GM18861 (cell line): ENCODE measurements around the gene S1PR4.

Experiments used
- ATAC-seq: cut with Tn5 transposase; IDR thresholded peaks from one replicate; pipeline ENCODE4 v1.9.1; 2021; ENCODE audit not compliant: unreplicated experiment

The S1PR4 gene, protein sequence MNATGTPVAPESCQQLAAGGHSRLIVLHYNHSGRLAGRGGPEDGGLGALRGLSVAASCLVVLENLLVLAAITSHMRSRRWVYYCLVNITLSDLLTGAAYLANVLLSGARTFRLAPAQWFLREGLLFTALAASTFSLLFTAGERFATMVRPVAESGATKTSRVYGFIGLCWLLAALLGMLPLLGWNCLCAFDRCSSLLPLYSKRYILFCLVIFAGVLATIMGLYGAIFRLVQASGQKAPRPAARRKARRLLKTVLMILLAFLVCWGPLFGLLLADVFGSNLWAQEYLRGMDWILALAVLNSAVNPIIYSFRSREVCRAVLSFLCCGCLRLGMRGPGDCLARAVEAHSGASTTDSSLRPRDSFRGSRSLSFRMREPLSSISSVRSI

DNA sequence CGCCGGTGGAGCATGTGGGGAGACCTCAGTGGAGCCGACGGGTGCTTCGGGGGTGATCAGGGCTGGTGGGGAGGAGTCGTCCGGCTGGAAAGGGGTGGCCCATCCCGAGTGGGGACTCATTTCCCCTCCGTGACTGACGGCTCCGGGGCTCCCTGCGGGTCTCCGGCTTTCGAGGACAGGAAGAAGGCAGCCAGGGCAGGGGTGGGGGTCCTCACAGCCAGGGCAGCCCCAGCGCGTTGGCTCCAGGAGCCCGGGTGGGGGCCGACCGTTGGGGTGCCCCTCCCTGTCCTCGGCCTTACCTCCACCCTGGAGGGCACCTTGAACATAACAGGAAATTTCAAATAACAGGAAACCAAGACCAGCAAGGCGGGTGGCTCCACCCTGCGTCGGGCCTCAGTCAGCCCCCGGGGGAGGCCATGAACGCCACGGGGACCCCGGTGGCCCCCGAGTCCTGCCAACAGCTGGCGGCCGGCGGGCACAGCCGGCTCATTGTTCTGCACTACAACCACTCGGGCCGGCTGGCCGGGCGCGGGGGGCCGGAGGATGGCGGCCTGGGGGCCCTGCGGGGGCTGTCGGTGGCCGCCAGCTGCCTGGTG is at the start of gene S1PR4:
TSS of gene S1PR4 (plus strand) at position 393 of the 596 bp plus-strand sequence. CDS start at position 417, 24 bp downstream.
- ATAC-seq = peak; percentile 43

DNA sequence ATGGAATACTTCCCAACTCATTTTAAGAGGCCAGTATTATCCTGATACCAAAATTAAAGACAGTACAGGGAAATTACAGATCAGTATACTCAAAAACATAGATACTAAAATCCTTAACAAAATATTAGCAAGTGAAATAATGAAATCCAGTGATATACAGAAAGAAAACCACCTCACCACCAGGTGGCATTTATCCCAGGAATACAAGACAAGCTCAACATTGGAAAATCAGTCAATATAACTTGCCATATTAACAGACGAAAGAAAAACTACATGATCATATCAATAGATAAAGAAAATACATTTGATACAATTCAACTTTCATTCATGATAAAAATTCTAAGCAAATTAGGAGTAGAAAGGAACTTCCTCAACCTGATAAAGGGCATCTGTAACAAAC is 49.5 kb upstream of the S1PR4 start:
- no peak for ATAC-seq

DNA sequence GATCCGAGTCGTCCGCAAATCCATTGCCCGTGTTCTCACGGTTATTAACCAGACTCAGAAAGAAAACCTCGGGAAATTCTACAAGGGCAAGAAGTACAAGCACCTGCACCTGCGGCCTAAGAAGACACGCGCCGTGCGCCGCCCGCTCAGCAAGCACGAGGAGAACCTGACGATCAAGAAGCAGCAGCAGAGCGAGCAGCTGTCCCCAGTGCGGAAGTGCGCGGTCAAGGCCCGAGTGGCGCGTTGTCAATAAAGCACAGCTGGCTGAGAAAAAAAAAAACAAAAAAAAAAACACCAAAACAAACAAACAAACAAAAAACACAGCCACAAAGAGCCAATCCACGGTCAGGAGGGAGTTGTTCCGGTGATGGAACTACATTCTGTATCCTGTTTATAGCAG is 47.4 kb upstream of the S1PR4 start:
- no peak for ATAC-seq

DNA sequence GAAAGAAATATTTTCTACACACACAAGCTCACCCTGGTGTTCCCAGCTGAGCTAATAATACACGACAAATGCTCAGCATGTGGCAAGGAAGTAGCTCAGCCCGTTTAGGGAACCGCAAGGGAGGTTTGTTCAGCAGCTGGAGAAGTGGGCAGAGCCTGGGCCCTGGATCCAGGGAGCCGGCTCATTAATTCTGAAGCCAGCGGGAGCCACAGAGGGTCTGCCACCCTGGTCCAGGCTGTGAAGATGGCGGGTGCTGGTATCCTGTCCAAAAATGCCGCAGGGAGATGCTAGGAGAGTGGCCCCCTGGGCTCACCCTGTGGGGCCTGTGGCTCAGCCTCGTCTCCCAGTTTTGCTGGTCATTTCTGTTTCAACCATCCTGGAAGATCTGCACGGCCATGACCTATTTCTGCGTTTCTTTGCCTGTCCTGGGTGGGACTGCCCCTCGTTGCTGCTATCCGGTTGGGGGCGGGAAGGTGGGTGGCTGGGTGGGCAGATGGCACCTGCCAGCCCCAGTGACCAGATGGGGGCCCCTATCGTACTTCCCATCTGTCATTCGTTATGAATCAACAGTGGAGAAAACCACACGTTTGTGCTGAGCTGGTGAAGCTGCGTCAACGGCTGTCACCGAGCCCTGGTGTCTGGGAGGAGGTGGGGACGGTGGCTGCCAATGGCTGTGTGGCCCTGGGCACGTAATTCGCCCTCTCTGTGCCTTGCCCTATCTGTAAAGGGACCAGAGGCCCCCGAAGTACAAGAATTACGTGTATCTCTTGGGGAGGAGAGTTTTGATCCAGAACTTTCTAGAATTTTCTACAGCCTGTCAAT is 45.4 kb upstream of the S1PR4 start:
- ATAC-seq = peak; percentile 65

DNA sequence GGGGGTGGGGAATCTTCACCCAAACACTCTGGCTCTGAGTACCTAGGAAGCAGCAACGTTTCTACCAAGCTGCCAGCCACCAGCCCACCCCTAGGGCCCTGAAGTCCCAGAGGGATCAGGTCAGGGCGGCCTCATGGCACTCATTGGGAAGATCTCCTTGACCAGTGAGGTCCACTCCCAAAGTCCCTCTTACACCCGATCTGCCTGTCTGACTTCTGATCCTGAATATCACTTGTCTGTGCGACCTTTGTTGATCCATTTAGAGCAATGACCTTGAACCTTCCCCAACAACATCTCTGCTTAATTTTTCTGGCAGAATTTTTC is 44.8 kb upstream of the S1PR4 start:
- no peak for ATAC-seq

DNA sequence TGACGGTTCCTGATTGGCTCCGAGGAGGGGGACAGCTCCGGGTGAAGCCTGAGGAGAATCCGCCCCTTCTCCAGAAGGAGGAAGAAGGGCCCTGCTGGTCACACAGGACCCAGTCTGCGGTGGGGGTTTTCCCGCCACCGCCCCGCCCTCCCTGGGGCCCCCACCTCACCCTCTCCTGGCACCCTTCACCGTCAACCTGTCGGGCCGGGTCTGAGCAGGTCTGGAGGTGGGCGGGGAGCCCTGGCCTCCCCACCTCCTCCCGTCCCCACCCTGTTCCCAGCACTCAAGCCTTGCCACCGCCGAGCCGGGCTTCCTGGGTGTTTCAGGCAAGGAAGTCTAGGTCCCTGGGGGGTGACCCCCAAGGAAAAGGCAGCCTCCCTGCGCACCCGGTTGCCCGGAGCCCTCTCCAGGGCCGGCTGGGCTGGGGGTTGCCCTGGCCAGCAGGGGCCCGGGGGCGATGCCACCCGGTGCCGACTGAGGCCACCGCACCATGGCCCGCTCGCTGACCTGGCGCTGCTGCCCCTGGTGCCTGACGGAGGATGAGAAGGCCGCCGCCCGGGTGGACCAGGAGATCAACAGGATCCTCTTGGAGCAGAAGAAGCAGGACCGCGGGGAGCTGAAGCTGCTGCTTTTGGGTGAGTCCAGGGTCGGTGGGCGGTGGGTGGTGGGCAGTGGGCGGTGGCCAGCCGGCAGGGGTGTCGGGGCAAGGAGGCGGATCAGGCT is 42.4 kb upstream of the S1PR4 start, which contains the start of gene GNA15:
TSS of gene GNA15 (plus strand) at position 73 of the 723 bp plus-strand sequence. CDS start at position 491, 418 bp downstream.
- ATAC-seq = no peak

DNA sequence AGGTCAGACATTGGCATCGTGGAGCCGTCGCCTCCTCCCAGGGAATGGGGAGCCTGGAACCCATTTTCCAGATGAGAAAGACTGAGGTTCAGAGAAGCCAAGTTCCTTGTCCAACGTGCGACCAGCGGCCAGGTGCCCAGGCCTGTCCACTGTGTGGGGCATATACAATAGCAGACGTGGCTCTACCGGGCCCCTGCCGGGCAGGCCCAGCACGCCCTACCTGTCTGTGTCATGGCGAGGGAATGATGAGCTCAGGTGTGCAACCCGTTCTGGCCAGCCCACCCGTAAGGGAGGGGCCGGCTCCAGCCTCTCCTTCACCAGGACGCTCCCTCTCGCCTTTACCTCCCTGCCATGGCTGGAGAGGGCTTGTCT is 41.9 kb upstream of the S1PR4 start:
- no peak for ATAC-seq

DNA sequence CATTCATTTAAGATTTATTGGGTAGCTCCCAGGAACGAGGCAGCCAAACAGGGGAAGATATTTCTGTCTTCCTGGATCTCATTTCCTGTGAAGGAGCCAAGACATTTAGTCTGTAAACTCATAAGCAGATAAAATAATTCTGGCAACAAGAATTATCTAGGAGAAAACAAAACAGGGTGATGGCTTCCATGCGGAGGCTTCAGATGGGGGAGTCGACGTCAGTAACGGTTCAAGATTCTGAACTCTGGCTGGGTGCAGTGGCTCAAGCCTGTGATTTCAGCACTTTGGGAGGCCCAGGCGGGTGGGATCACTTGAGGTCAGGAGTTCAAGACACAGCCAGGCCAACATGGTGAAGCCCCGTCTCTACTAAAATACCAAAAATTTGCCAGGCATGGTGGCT is 41.5 kb upstream of the S1PR4 start:
- no peak for ATAC-seq

DNA sequence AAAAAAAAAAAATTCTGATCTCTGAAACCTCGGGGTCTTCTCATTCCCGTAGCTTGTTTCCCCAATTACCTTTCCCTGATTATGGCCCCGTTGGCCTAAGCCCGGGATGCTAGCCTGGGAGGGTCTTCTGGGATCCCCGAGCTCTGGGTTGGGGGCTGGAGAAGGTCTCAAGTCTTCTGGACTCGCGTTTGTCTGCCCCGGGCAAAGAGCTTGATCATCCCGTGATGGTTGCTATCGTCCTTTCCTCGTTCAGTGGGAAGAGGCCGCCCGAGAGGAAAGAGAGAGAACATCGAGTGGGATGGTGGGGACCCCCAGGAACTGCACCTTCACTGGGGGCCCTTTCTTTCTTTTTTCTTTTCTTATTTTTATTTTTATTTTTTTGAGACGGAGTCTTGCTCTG is 40.3 kb upstream of the S1PR4 start:
- ATAC-seq = no peak

DNA sequence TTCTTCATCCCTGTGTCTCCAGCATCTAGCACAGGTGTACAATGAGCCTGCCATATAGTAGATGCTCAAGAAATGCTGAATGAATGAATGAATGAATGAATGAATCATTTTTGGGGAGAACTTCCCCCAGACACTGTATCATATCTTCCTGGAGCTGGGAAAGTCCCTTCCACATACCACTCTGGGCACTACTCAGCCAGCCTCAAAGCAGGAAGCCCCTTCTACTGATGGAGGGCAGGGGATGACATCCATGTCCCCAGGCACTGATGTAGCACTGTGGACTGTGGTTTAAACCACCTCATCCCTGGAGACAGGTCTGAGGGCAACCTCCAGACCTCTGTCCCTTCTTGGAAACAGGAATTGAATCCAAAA is 37.9 kb upstream of the S1PR4 start:
- no peak for ATAC-seq

DNA sequence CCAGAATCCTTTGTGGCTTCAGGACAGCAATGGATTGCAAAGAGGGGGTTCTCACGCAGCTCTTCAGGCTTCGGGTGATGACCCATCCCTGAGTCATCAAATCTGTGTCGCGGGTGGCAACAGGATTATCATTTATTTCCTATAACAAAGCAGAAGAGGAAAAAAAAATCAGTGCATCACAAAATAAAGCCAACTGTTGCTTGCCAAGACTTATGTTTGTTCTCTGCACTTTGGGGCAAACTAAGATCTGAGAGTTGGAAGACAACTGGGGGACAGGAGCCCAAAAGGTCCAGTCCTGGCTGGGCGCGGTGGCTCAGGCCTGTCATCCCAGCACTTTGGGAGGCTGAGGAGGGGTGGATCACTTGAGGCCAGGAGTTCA is 36.3 kb upstream of the S1PR4 start:
- ATAC-seq = no peak

DNA sequence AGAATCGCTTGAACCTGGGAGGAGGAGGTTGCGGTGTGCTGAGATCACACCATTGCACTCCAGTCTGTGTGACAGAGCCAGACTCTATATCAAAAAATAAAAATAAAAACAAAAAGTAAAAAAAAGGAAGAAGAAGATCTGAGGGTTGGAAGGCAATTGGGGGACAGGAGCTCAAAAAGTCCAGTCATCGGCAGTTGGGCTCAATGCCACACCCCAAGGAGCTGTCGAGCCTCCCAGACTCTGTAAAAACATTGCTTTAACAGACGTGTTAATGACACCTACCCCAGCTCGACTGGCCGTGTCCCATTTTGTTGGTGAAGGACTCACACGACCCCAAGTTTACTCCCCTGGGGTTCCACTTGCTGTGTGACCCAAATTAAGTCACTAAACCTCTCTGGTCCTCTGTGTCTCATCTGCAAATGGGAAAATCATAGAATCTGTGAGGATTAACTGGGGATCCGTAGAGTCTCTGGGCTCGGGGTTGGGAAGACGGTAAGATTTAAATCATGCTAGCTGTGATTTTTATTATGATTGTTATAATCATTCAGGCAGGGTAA is 35.7 kb upstream of the S1PR4 start:
- ATAC-seq = no peak

DNA sequence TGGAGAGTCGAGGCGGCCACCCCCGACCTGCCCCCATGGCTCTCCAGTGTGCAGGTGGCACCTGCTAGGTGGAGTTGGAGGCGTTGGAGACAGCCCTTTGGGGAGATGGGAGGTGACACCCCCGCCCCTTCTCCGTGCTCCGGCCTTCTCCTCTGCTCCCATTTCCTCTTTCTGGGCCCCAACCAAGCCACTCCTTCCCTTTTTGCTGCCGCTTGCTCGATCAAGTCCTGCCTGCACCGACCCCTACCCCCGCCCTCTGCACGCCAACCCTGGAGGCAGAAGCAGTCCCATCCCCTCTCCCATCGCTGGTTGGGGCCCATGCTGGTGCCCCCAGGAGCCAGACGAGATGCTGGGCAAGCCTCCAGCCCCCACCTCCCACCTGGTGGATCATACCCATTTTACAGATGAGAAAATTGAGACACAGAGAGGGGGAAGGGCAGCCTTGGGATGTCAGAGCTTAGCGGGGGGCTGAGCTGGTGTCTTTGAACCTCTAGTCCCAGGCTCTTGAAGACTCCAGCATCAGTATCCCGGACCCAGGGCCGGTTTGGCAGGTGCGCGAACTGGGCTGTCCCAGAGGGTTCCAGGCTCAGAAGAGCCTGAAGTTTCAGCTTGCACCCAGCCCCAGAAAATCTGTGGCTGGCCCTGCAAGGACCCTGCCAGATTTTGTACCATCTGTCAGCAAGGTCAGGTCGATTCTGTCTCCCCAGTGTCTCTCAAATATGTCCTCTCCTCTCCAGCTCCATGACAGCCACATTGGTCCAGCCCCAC is 32.5 kb upstream of the S1PR4 start:
- ATAC-seq = no peak

DNA sequence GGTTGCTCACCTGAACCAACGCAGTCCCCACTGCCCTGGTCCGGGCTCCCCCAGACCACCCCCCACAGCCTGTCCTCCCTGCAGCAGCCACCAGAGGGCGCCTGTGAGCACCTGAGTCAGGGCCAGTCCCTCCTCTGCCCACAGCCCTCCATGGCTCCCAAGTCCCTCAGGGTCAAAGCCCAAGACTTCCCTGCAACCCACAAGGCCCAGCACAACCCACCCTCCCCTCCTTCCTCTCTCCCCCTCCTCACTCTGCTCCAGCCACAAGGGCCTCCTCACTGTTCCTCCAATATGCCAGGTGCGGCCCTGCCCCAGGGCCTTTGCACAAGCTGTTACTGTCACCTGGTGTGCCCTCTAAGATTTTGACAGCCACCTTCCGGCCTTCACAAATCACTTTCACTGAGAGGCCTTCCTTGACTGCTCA is 31.9 kb upstream of the S1PR4 start:
- no peak for ATAC-seq

DNA sequence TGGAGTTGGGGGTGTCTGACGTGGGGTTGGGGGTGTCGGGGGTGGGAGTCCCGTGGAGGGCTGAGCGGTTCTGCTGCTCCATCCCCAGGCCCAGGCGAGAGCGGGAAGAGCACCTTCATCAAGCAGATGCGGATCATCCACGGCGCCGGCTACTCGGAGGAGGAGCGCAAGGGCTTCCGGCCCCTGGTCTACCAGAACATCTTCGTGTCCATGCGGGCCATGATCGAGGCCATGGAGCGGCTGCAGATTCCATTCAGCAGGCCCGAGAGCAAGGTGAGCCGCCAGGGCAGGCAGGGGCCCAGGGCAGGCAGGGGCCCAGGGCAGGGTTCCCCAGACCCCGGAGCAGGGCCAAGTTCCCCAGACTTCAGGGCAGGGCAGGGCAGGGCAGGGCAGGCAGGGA is 30.1 kb upstream of the S1PR4 start:
- ATAC-seq = no peak

DNA sequence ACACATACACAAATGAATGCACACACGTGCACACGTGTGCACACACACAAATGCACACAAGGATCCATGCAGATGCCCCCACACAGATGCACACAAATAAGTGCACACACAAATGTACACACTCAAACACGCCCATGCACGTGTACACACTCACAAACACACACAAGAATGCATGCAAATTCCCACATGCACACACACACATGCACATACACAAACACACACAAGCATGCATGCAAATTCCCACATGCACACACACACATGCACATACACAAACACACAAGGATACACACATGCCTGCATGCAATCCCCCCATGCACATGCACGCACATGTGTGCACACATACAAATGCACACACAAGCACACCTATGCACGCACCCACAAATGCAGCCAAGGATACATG is 29.5 kb upstream of the S1PR4 start:
- no peak for ATAC-seq

DNA sequence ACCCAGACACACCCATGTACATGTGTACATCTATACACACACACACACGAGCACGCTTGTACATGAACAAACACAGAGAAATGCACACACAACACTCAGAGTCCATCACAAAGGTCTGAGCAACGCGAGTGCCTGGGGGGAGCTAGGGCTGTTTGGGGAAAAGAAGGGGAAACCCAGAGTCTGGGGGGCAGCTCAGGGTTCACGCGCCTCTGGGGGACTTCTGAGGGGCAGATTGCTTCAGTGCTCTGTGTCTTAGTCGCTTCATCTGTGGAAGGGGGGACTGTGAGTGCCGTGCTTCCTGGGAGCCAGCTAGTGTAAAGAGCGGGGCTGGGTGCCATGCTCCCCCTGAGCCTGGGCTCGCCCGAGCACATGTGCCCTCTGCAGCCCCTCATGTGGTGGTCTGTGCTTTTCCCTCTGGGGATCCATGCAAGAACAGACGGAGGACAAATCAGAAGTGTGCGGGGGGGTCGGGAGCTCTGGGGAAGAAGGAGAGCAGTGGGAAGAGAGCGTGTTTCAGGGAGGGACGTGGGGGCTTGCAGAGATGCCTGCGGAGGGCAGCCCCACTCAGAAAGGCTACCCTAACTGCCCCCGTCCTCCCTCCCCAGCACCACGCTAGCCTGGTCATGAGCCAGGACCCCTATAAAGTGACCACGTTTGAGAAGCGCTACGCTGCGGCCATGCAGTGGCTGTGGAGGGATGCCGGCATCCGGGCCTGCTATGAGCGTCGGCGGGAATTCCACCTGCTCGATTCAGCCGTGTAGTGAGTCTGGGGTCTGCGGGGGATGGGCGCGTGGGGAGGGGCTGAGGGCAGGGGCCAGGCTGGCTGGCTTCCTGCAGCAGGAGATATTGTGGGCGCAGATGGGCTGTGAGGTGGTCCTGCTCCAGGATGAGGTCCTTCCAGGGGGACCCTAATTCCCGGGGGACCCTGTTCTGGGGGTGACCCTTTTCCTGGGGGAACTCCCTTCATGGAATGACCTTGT is 28.8 kb upstream of the S1PR4 start:
- ATAC-seq = no peak

DNA sequence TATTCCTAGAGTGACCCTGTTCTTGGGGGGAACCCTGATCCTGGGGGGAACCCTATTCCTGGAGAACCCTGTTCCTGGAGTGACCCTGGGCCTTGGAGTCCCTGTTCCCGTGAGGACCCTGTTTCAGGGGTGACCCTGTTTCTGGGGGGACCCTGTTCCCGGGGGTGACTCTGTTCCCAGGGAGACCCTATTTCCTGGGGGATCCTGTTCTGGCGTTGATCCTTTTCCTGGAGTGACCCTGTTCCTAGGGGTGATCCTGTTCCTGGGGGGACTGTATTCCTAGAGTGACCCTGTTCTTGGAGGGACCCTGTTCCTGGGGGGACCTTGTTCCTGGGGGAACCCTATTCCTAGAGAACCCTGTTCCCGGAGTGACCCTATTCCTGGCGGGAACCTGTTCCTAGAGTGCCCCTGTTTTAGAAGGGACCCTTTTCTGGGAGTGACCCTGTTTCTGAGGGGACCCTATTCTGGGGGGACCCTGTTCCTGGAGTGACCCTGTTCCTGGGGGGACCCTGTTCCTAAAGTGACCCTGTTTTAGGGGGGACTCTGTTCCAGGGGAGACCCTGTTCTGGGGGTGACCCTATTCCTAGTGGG is 27.7 kb upstream of the S1PR4 start:
- ATAC-seq = no peak
